ENCODE results near the gene CREB3L2. TPM values are rescaled to one million over a fixed set of nuclear protein-coding genes. Genes with fewer than 3 reads are reported as not detected.
A peak's percentile ranks its signal among the peaks of the same experiment; 100 is the strongest.

Gene CREB3L2
- total RNA-seq, 1 donor from 2014 or later: 8.4 TPM

- no peak for FAIRE-seq
- no peak for TF ChIP-seq CTCF (IDR thresholded peaks at IDR 0.05; ENCODE audit: insufficient read depth, low read length, severe bottlenecking)
- H3K4me3 ChIP-seq (ENCODE audit: low read depth, low read length): no peak overlapping the region
- peaks cover 2% of the 10 kb centered on the region for H3K36me3 ChIP-seq (ENCODE audit: control insufficient read depth, insufficient read depth, low read length)
- no peak for DNase-seq (ENCODE audit: low read depth)
- no peaks in the 10 kb centered on the region for H3K27me3 ChIP-seq (ENCODE audit: control insufficient read depth, insufficient read depth, low read length)
Observed at GRCh38 chr7:137954614-137955013, 47.3 kb downstream of the CREB3L2 start.

DNA sequence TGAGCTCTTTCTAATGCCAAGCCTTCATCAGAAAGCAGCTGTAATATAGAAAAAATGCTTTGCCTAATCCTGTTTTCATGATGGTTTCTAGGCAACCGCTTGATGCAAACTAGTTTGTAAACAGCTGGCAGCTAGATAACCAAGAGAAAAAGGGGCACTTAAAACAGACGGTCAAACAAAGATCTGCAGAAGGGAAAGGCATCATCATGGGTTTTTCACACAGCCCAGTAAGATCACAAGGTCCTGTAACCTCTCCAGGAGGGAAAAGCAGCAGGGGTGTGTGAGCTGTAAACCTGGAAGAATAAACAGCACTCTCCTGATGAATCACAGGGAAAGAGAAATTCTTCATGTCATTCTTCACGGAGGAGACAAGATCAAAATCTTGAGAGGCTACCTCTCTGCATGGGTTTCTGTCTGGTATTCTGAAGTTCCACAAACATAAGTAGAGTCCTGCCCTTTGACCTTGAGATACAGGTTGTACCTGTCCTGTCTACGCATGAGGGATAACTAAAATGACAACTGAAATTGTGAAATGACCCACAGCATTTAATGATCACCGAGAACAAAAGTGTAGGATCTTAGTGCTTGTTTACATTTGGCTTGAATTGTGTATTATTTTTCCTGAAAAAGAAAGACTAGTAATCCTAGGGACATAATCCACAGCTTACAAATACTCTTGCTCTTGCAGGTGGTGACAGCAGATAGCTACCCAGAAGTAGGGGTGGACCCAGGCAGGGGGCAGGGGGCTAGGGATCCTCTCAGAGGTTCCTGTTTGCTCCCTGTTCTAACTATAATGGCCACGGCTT is 48.0 kb downstream of the CREB3L2 start:
- Histone ChIP-seq H3K4me3 (ENCODE audit: low read depth, low read length) (no peak overlapping the region), H3K27me3 (ENCODE audit: control insufficient read depth, insufficient read depth, low read length) (no peaks in the 10 kb centered on the region), H3K36me3 (ENCODE audit: control insufficient read depth, insufficient read depth, low read length) (peaks cover 2% of the 10 kb centered on the region)
- DNase-seq (ENCODE audit: low read depth) (peak; percentile 76), FAIRE-seq (no peak)
- no peak for TF ChIP-seq CTCF (IDR thresholded peaks at IDR 0.05; ENCODE audit: insufficient read depth, low read length, severe bottlenecking)

DNA sequence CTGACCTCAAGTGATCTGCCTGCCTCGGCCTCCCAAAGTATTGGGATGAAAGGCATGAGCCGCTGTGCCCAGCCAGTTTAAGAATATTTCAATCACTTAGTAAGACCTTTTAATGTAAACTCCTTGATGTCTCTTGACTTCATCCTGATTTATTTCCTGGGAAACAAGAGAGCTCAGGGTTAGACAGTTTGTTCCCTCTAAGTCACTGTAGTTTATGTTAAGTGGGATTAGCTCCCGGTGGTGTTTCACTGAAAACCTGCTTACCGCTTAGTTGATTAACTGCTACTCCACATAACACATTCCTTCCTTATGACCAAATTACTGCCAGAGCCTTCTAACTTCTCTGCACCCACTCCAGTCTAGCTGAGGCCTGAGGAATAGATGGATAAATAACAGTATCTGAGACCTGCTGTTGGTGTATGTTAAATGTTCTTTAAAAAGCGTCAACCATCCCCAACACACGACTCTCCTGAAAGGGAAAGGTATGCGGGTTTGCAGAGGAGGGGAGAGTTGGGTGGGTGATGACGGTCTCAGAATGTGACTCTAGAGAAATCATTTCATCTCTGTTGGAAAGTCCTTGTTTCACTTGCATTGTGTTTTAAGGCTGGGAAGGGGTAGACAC is 48.7 kb downstream of the CREB3L2 start:
- H3K4me3 ChIP-seq (ENCODE audit: low read depth, low read length): no peak overlapping the region
- FAIRE-seq (no peak), DNase-seq (ENCODE audit: low read depth) (peak; percentile 50)

DNA sequence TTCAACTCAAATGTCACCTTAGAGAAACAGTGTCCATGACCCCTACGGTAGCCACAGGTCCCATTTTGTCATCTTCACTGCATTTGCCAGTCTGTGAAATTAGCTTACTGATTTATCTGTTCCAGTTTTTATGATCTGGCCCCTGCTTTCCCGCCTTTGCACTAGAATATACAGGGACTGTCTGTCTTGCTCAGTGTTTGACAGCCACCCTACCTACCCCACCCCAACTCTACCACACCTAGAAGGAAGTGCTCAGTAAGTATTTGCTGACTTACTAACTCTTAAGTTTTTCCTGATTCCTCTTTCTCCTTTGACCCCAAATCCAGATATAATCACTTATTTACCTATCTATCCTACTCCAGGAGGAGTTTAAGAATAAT is 49.5 kb downstream of the CREB3L2 start:
- no peak for TF ChIP-seq CTCF (IDR thresholded peaks at IDR 0.05; ENCODE audit: insufficient read depth, low read length, severe bottlenecking)
- Histone ChIP-seq H3K27me3 (ENCODE audit: control insufficient read depth, insufficient read depth, low read length) (no peaks in the 10 kb centered on the region), H3K4me3 (ENCODE audit: low read depth, low read length) (no peak overlapping the region), H3K36me3 (ENCODE audit: control insufficient read depth, insufficient read depth, low read length) (no peaks in the 10 kb centered on the region)
- FAIRE-seq: no peak
- no peak for DNase-seq (ENCODE audit: low read depth)

More for the DNA sequence above, 48.7 kb downstream of the CREB3L2 start:
- Histone ChIP-seq H3K27me3 (ENCODE audit: control insufficient read depth, insufficient read depth, low read length) (no peaks in the 10 kb centered on the region), H3K36me3 (ENCODE audit: control insufficient read depth, insufficient read depth, low read length) (peaks cover 2% of the 10 kb centered on the region)
- no peak for TF ChIP-seq CTCF (IDR thresholded peaks at IDR 0.05; ENCODE audit: insufficient read depth, low read length, severe bottlenecking)

DNA sequence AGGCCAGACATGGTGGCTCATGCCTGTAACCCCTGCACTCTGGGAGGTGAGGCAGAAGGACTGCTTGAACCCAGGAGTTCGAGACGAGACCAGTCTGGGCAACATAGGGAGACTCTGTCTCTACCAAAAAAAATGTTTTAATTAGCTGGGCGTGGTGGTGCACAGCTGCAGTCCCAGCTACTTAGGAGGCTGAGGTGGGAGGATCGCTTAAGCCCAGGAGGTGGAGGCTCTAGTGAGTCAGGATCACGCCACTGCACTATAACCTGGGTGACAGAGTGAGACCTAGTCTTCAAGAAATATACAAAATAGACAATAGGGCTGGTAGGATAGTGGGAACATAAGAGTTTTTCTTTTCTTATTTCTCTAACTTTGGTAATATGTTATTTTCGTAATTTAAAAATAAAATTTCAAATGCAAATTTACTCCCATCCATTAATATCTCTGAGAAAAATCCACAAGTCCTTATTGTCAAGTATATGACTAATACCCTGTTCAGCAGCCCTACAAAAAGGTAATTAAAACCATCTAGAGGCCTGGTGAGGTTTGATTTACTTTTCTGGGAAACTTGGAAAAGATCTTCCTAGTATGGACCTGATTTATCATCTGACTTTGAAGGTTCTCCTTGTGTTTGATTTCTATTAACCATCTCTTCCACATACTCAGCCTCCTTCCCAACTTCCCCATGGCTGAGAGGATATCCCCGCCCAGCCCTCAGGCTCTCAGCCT is 50.0 kb downstream of the CREB3L2 start:
- TF ChIP-seq CTCF (IDR thresholded peaks at IDR 0.05; ENCODE audit: insufficient read depth, low read length, severe bottlenecking): no peak
- no peak overlapping the region for H3K4me3 ChIP-seq (ENCODE audit: low read depth, low read length)
- FAIRE-seq: no peak
- DNase-seq (ENCODE audit: low read depth): no peak
- H3K36me3 ChIP-seq (ENCODE audit: control insufficient read depth, insufficient read depth, low read length): no peaks in the 10 kb centered on the region
- H3K27me3 ChIP-seq (ENCODE audit: control insufficient read depth, insufficient read depth, low read length): no peaks in the 10 kb centered on the region

Measured in bronchial epithelial cell (primary cell).